ENCODE results near the gene LIN9. TPM values are rescaled to one million over a fixed set of nuclear protein-coding genes. Genes with fewer than 3 reads are reported as not detected.
"Not testable (repeated sequence)": the region's sequence is repeated elsewhere in the genome, so short reads cannot be mapped to it uniquely, and the experiment has no call there.

The LIN9 gene
- polyA plus RNA-seq, 6 donors from 2014 or later: 2.7 to 7.0 (median 4.7) TPM

- H3K4me1 Mint-ChIP-seq: peaks cover 7 to 11% (median 9%) of the 10 kb centered on the region in 3 donors
- no peak for DNase-seq
- no peak for ATAC-seq (ENCODE audit: low read depth in 2 of 2)
- H3K27me3 Mint-ChIP-seq: no peaks in the 10 kb centered on the region
- H3K4me3 Mint-ChIP-seq: no peak overlapping the region
- no peaks in the 10 kb centered on the region for H3K36me3 Mint-ChIP-seq
- no peaks in the 10 kb centered on the region for H3K9me3 Mint-ChIP-seq
- H3K27ac Mint-ChIP-seq: no peak overlapping the region
These were observed 96.4 kb downstream of the LIN9 start for GRCh38 chr1:226212545-226212944.

DNA sequence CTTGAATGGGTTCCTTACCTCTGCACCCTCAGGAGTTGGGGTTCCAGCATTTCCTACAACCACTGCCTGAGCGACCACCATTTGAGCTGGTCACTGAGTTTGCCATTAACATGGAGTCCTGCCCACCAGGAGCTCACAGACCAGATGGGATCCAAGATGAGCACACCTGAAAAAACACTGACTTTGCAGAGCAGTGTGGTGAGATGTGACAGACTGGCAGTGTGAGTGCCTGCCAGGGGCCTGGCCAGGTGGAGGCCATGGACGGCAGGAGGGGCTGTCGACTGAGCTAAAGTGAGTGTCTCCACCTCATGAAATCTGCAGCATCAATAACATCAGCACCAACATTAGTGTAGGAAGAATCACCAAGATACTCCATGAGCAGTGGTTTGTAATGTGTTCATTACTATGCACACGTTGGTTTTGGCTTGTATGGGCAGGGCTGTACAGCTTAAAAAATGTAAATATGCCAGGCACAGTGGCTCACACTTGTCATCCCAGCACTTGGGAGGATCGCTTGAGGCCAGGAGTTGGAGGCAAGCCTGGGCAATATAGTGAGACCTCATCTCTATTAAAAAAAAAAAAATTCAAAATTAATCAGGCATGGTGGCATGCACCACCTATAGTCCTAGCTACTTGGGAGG lies 97.7 kb downstream of the LIN9 start:
- Mint-ChIP-seq H3K36me3 (no peaks in the 10 kb centered on the region), H3K27ac (no peak overlapping the region), H3K4me1 (peaks cover 7 to 11% (median 9%) of the 10 kb centered on the region in 3 donors), H3K27me3 (no peaks in the 10 kb centered on the region), H3K9me3 (no peaks in the 10 kb centered on the region), H3K4me3 (no peak overlapping the region)
- no peak for ATAC-seq (ENCODE audit: low read depth in 2 of 2)
- no peak for DNase-seq

GRCh38 chr1:226210571-226211176 lies 98.3 kb downstream of the LIN9 start:
- Mint-ChIP-seq H3K27ac (no peak overlapping the region), H3K4me3 (no peak overlapping the region), H3K27me3 (no peaks in the 10 kb centered on the region), H3K4me1 (peaks cover 7 to 9% (median 8%) of the 10 kb centered on the region in 3 donors), H3K36me3 (no peaks in the 10 kb centered on the region), H3K9me3 (no peaks in the 10 kb centered on the region)
- DNase-seq (no peak), ATAC-seq (ENCODE audit: low read depth in 2 of 2) (no peak)

DNA sequence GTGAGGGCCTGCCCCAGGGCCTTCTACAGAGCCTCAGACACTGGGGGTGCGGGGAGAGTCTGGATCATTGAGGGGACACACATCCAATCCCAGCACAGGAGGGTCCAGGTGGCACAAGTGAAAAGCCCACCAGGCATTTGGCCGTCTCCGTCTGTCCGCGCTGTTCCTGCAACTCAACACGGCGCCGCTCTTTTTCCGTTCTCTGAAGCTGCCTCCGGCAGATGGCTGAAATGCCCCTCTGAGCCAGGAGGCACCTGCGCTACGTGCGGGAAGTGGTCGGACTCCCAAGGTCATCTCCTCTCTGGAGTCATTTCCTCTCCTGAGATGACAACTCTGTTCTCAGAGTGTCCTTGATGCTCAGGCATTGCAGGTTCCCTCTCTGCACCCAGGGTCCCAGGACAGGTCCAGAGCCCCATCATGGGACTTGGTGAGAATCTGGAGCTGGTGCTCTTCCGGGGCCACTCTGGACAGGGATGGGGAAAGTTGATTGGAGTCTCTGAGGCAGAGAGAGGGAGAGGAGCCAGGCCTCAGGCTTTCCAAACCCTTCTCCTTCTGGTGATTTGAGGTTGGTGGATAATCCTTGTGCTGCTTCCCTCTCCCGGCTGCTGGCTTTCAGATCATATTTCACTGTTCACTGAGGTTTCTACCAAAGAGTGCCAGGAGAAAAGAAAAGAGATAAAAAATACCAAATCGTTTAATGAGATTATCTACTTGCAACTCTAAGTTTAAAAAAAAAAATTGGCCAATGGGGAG lies 99.5 kb downstream of the LIN9 start:
- peak overlapping the region in 1 of 6 donors; percentile 57 for H3K27ac Mint-ChIP-seq
- H3K4me3 Mint-ChIP-seq: peak overlapping the region in 1 of 8 donors; percentile 71
- no peaks in the 10 kb centered on the region for H3K4me1 Mint-ChIP-seq
- no peaks in the 10 kb centered on the region for H3K9me3 Mint-ChIP-seq
- DNase-seq (no peak), ATAC-seq (ENCODE audit: low read depth in 2 of 2) (no peak)
- H3K36me3 Mint-ChIP-seq: no peaks in the 10 kb centered on the region
- no peaks in the 10 kb centered on the region for H3K27me3 Mint-ChIP-seq

DNA sequence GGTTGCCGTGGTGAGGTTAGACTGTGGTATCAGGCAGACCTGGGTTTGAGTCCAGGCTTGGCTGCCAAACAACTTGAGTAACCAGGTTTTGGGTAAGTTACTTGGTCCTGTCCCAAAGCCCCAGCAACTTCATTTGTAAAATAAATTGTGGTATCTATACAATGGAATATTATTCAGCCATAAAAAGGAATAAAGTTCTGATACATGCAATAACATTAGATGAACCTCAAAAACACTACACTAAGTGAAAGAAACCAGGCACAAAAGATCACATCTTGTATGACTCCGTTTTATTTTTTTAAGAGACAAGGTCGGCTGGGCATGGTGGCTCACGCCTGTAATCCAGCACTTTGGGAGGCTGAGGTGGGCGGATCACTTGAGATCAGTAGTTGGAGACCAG lies 101.9 kb downstream of the LIN9 start:
- ATAC-seq (ENCODE audit: low read depth in 2 of 2): no peak
- Mint-ChIP-seq H3K4me1 (peaks cover 0 to 7% (median 0%) of the 10 kb centered on the region in 3 donors), H3K36me3 (no peaks in the 10 kb centered on the region), H3K9me3 (no peaks in the 10 kb centered on the region), H3K27ac (peak overlapping the region in 1 of 6 donors; percentile 57), H3K27me3 (no peaks in the 10 kb centered on the region), H3K4me3 (no peak overlapping the region)
- DNase-seq: no peak

GRCh38 chr1:226204198-226204597 lies 104.8 kb downstream of the LIN9 start:
- Mint-ChIP-seq H3K4me1 (peaks cover 9 to 20% (median 9%) of the 10 kb centered on the region in 3 donors), H3K9me3 (no peaks in the 10 kb centered on the region), H3K27ac (no peak overlapping the region), H3K36me3 (no peaks in the 10 kb centered on the region), H3K4me3 (no peak overlapping the region), H3K27me3 (no peaks in the 10 kb centered on the region)
- DNase-seq (no peak), ATAC-seq (ENCODE audit: low read depth in 2 of 2) (no peak)

DNA sequence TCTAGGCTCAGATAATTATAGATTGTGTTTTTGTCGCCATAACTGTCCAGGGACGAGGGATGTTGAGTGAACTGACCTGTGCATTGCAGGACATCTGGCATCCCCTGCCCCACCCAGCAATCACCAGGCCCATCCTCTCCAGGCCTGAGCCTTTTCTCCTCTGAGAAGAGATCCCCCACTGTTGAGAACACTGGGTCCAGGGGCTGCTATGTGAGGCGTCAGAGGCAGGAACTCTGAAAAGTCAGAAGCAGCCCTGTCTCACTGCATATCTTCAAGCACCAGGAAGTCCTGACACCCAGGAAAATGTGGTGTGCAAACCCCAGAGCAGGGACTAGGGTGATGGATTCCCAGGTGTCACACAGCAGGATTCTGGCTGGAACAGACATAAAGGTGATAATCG lies 105.3 kb downstream of the LIN9 start:
- no peaks in the 10 kb centered on the region for H3K9me3 Mint-ChIP-seq
- no peaks in the 10 kb centered on the region for H3K36me3 Mint-ChIP-seq
- H3K27ac Mint-ChIP-seq: peak overlapping the region in 1 of 6 donors; percentile 47
- DNase-seq (no peak), ATAC-seq (ENCODE audit: low read depth in 2 of 2) (no peak)
- no peak overlapping the region for H3K4me3 Mint-ChIP-seq
- peaks cover 9 to 20% (median 9%) of the 10 kb centered on the region in 3 donors for H3K4me1 Mint-ChIP-seq
- H3K27me3 Mint-ChIP-seq: no peaks in the 10 kb centered on the region

GRCh38 chr1:226203240-226203639 lies 105.7 kb downstream of the LIN9 start:
- H3K36me3 Mint-ChIP-seq: no peaks in the 10 kb centered on the region
- peaks cover 9 to 20% (median 9%) of the 10 kb centered on the region in 3 donors for H3K4me1 Mint-ChIP-seq
- H3K9me3 Mint-ChIP-seq: no peaks in the 10 kb centered on the region
- no peaks in the 10 kb centered on the region for H3K27me3 Mint-ChIP-seq
- H3K27ac Mint-ChIP-seq: peak overlapping the region in 1 of 6 donors; percentile 49
- ATAC-seq (ENCODE audit: low read depth in 2 of 2) (no peak), DNase-seq (no peak)
- H3K4me3 Mint-ChIP-seq: no peak overlapping the region

DNA sequence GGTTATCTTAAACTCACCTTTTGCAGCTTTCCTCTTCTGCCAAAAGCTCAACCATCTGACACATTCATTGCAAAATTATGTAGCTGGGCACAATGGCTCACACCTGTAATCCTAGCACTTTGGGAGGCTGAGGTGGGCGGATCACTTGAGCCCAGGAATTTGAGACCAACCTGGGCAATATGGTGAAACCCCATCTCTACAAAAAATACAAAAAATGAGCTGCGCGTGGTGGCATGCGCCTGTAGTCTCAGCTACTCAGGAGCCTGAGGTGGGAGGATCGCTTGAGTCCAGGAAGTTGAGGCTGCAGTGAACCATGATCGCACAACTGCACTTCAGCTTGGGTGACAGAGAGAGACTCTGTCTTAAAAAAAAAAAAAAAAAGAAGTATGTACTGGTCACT lies 106.3 kb downstream of the LIN9 start:
- not testable (repeated sequence) for H3K4me3 Mint-ChIP-seq; H3K9me3 Mint-ChIP-seq; DNase-seq; H3K27me3 Mint-ChIP-seq; H3K36me3 Mint-ChIP-seq; ATAC-seq (ENCODE audit: low read depth in 2 of 2)
- H3K27ac Mint-ChIP-seq: peak overlapping the region in 2 of 6 donors; percentile 5 to 21
- H3K4me1 Mint-ChIP-seq: peaks cover 9 to 20% (median 9%) of the 10 kb centered on the region in 3 donors

GRCh38 chr1:226202246-226202645 lies 106.7 kb downstream of the LIN9 start:
- Mint-ChIP-seq H3K36me3 (no peaks in the 10 kb centered on the region), H3K27ac (peak overlapping the region in 1 of 6 donors; percentile 5), H3K27me3 (no peaks in the 10 kb centered on the region), H3K9me3 (no peaks in the 10 kb centered on the region), H3K4me1 (peaks cover 9 to 20% (median 10%) of the 10 kb centered on the region in 3 donors), H3K4me3 (peak overlapping the region in 1 of 8 donors; percentile 46)
- no peak for DNase-seq
- no peak for ATAC-seq (ENCODE audit: low read depth in 2 of 2)

GRCh38 chr1:226201029-226201593 lies 107.9 kb downstream of the LIN9 start:
- ATAC-seq (ENCODE audit: low read depth in 2 of 2) (peak; percentile 35 to 38), DNase-seq (no peak)
- Mint-ChIP-seq H3K36me3 (no peaks in the 10 kb centered on the region), H3K4me1 (peaks cover 14 to 24% (median 16%) of the 10 kb centered on the region in 3 donors), H3K27ac (peak overlapping the region in 1 of 6 donors; percentile 4), H3K9me3 (no peaks in the 10 kb centered on the region), H3K27me3 (no peaks in the 10 kb centered on the region), H3K4me3 (no peak overlapping the region)

GRCh38 chr1:226199971-226200370 lies 109.0 kb downstream of the LIN9 start:
- ATAC-seq (ENCODE audit: low read depth in 2 of 2): no peak
- no peak for DNase-seq
- Mint-ChIP-seq H3K9me3 (no peaks in the 10 kb centered on the region), H3K4me3 (peak overlapping the region in 5 of 8 donors; percentile 3 to 57 (median 41)), H3K4me1 (peaks cover 18 to 24% (median 21%) of the 10 kb centered on the region in 3 donors), H3K36me3 (no peaks in the 10 kb centered on the region), H3K27me3 (no peaks in the 10 kb centered on the region), H3K27ac (peak overlapping the region in 4 of 6 donors; percentile 26 to 98 (median 48))

GRCh38 chr1:226195144-226195543 lies 113.8 kb downstream of the LIN9 start:
- DNase-seq (no peak), ATAC-seq (ENCODE audit: low read depth in 2 of 2) (no peak)
- Mint-ChIP-seq H3K4me3 (no peak overlapping the region), H3K27ac (peak overlapping the region in 1 of 6 donors; percentile 18), H3K36me3 (no peaks in the 10 kb centered on the region), H3K9me3 (no peaks in the 10 kb centered on the region), H3K4me1 (peaks cover 10 to 19% (median 14%) of the 10 kb centered on the region in 3 donors), H3K27me3 (no peaks in the 10 kb centered on the region)

All from naive B cell (primary cell).